HepG2 (cell line): ENCODE results near the gene MAP2K5. TPM values are rescaled to one million over a fixed set of nuclear protein-coding genes. Genes with fewer than 3 reads are reported as not detected.

Experiments used
- GMEB1 ChIP-seq: sonication (generic); formaldehyde crosslinking; IDR thresholded peaks from 2 replicates; pipeline ENCODE4 v1.5.1; 2020; ENCODE audit warnings: missing genetic modification reagents, mild to moderate bottlenecking, borderline replicate concordance
- HDAC1 ChIP-seq: sonication (generic); formaldehyde crosslinking; IDR thresholded peaks from 2 replicates; pipeline ENCODE4 v1.5.1; 2020; ENCODE audit warnings: mild to moderate bottlenecking, missing genetic modification reagents
- KDM5A ChIP-seq: fragments of 200-600 bp; sonication (generic); IDR thresholded peaks from 2 replicates; pipeline ENCODE4 v1.7.0; 2018; ENCODE audit warnings: antibody characterized with exemption, mild to moderate bottlenecking, low read length, borderline replicate concordance
- MEIS1 ChIP-seq: sonication (generic); formaldehyde crosslinking; IDR thresholded peaks from 2 replicates; pipeline ENCODE4 v1.9.0; 2021; ENCODE audit warnings: mild to moderate bottlenecking, missing genetic modification reagents, moderate library complexity, borderline replicate concordance
- NFKB2 ChIP-seq: sonication (generic); formaldehyde crosslinking; IDR thresholded peaks from 2 replicates; pipeline ENCODE4 v1.4.0; 2020; ENCODE audit warnings: missing genetic modification reagents, borderline replicate concordance
- NR2F6 ChIP-seq, 2 experiments: IDR thresholded peaks; 2 replicates each; pipeline ENCODE4 v1.6.1; 2016; ENCODE audit warnings: antibody characterized with exemption in 1 of 2, mild to moderate bottlenecking in 1 of 2
- PHF20 ChIP-seq: sonication (generic); formaldehyde crosslinking; IDR thresholded peaks from 2 replicates; pipeline ENCODE4 v1.5.0; 2020; ENCODE audit warnings: mild to moderate bottlenecking, missing genetic modification reagents
- PTBP1 ChIP-seq: fragments of 200-400 bp; formaldehyde crosslinking; IDR thresholded peaks from 2 replicates; pipeline ENCODE4 v1.6.1; 2018; ENCODE audit warnings: low read length, low read depth; ENCODE audit not compliant: poor library complexity, severe bottlenecking
- RORA ChIP-seq: sonication (generic); formaldehyde crosslinking; IDR thresholded peaks from 2 replicates; pipeline ENCODE4 v1.5.0; 2020; ENCODE audit warnings: mild to moderate bottlenecking, missing genetic modification reagents, moderate library complexity
- THAP11 ChIP-seq: IDR thresholded peaks from 2 replicates; pipeline ENCODE4 v1.6.1; 2016; ENCODE audit warnings: missing biosample characterization, missing genetic modification reagents
- ZEB1 ChIP-seq: IDR thresholded peaks from 2 replicates; pipeline ENCODE4 v1.6.1; 2012; ENCODE audit warnings: mild to moderate bottlenecking, low read depth, inconsistent platforms; ENCODE audit not compliant: insufficient replicate concordance
- ZNF543 ChIP-seq: sonication (generic); formaldehyde crosslinking; IDR thresholded peaks from 2 replicates; pipeline ENCODE4 v1.4.0; 2020; ENCODE audit warnings: mild to moderate bottlenecking, missing genetic modification reagents
- ZNF557 ChIP-seq: sonication (generic); formaldehyde crosslinking; IDR thresholded peaks from 2 replicates; pipeline ENCODE4 v1.4.0; 2020; ENCODE audit warnings: missing genetic modification reagents
- ZNF564 ChIP-seq: sonication (generic); formaldehyde crosslinking; IDR thresholded peaks from 2 replicates; pipeline ENCODE4 v1.8.1; 2023; ENCODE audit warnings: mild to moderate bottlenecking, missing genetic modification reagents
- ZNF570 ChIP-seq: sonication (generic); formaldehyde crosslinking; IDR thresholded peaks from 2 replicates; pipeline ENCODE4 v1.4.0; 2020; ENCODE audit warnings: mild to moderate bottlenecking, missing genetic modification reagents, borderline replicate concordance
- ZNF670 ChIP-seq: sonication (generic); formaldehyde crosslinking; IDR thresholded peaks from 2 replicates; pipeline ENCODE4 v1.8.0; 2022; ENCODE audit warnings: mild to moderate bottlenecking, missing genetic modification reagents, borderline replicate concordance
- ZNF782 ChIP-seq: sonication (generic); formaldehyde crosslinking; IDR thresholded peaks from 2 replicates; pipeline ENCODE4 v1.4.0; 2020; ENCODE audit warnings: missing genetic modification reagents, mild to moderate bottlenecking, borderline replicate concordance
- ZNF891 ChIP-seq: sonication (generic); formaldehyde crosslinking; IDR thresholded peaks from 2 replicates; pipeline ENCODE4 v1.5.0; 2020; ENCODE audit warnings: mild to moderate bottlenecking, missing genetic modification reagents
- polyA plus RNA-seq, 8 experiments: library from polyadenylated mRNA; depleted of rRNA in 3 of 8; stranded (reverse) in 7 of 8; unstranded in 1 of 8; fragments of >200 nt; fragmentation: Illumina TruSeq in 4 of 8; extraction: Trizol in 4 of 8; gene quantifications; 2 replicates each; pipeline versions ENCODE4 v1.2.1 to v1.2.3, GENCODE V29; 2011 to 2016; ENCODE audit warnings: low read depth in 4 of 8, missing spikeins in 1 of 8, mixed read lengths in 1 of 8; ENCODE audit not compliant: insufficient read depth in 1 of 8
- total RNA-seq, 5 experiments: library from RNA; depleted of rRNA; stranded (reverse); fragments of >200 nt; fragmentation: Illumina TruSeq; extraction: Trizol; gene quantifications; 2 replicates each; pipeline ENCODE4 v1.2.3, GENCODE V29; 2016; ENCODE audit warnings: low read depth in 1 of 5

MAP2K5 gene
- total and polyA plus RNA-seq, 2 of the 13 experiments (the other 11 are each of a cell fraction or from before 2014, with no cell fraction given) = 4.0 to 4.3 TPM

- TF ChIP-seq GMEB1 (CRISPR knock-in tag) (peak; percentile 77; the same call in 1 of the 2 replicates), ZNF557 (0 out of 2 replicates have a peak, but pooled peaks have one; percentile 59), NFKB2 (CRISPR knock-in tag) (no peak), THAP11 (CRISPR knock-in tag) (0 out of 2 replicates have a peak, but pooled peaks have one; percentile 16), ZNF564 (CRISPR knock-in tag) (no peak), ZNF570 (CRISPR knock-in tag) (0 out of 2 replicates have a peak, but pooled peaks have one; percentile 13), ZNF670 (CRISPR knock-in tag) (peak; percentile 62; the same call in 1 of the 2 replicates), ZEB1 (peak; percentile 90), PTBP1 (no peak), RORA (CRISPR knock-in tag) (0 out of 2 replicates have a peak, but pooled peaks have one; percentile 36), KDM5A (peak; percentile 45; the same call in 1 of the 2 replicates), ZNF782 (CRISPR knock-in tag) (no peak), NR2F6 (IDR thresholded peaks at IDR 0.05) (peak; percentile 38; the same call in 1 of the 2 replicates), NR2F6 (CRISPR knock-in tag; IDR thresholded peaks at IDR 0.05) (no peak), MEIS1 (0 out of 2 replicates have a peak, but pooled peaks have one; percentile 5), PHF20 (CRISPR knock-in tag) (0 out of 2 replicates have a peak, but pooled peaks have one; percentile 12), HDAC1 (CRISPR knock-in tag) (peak; percentile 29; the same call in 1 of the 2 replicates), ZNF543 (CRISPR knock-in tag) (no peak), ZNF891 (CRISPR knock-in tag) (peak; percentile 3; the same call in 1 of the 2 replicates)
- TF ChIP-seq, all 625 proteins: peak for 39
Observed at GRCh38 chr15:67520321-67521028, 22.0 kb upstream of the MAP2K5 start (continued).
